ENCODE results near the gene ZNF469. TPM values are rescaled to one million over a fixed set of nuclear protein-coding genes. Genes with fewer than 3 reads are reported as not detected.

Gene ZNF469
- total and polyA plus RNA-seq, 7 donors, result under 0.01 to 1.7 (median 0.36) TPM

GRCh38 chr16:88420496-88420895 is 37.7 kb downstream of the ZNF469 start:
- intact Hi-C loops (cut with DNase I), result no loop called here
- H3K27me3 ChIP-seq, result no peaks in the 10 kb centered on the region
- H3K4me3 ChIP-seq, result no peak overlapping the region
- no peaks in the 10 kb centered on the region for H3K36me3 ChIP-seq
- WGBS, 2 donors, result 64 to 83% methylated on average over 12 of the region's 12 CpGs
- TF ChIP-seq POLR2A (IDR thresholded peaks at IDR 0.05) (no peak), CTCF (IDR thresholded peaks at IDR 0.05) (no peak), POLR2AphosphoS5 (IDR thresholded peaks at IDR 0.05) (no peak), EP300 (IDR thresholded peaks at IDR 0.05) (no peak)
- H3K4me1 ChIP-seq, result no peaks in the 10 kb centered on the region
- no peaks in the 10 kb centered on the region for H3K9me3 ChIP-seq
- H3K27ac ChIP-seq, result no peak overlapping the region
- DNase-seq, result no peak

GRCh38 chr16:88421301-88421700 is 38.5 kb downstream of the ZNF469 start:
- 79 to 86% methylated on average over 14 of the region's 14 CpGs for WGBS, 2 donors
- no peak for DNase-seq
- TF ChIP-seq POLR2AphosphoS5 (IDR thresholded peaks at IDR 0.05) (no peak), EP300 (IDR thresholded peaks at IDR 0.05) (no peak), POLR2A (IDR thresholded peaks at IDR 0.05) (no peak), CTCF (IDR thresholded peaks at IDR 0.05) (no peak)
- H3K36me3 ChIP-seq, result no peaks in the 10 kb centered on the region
- no peaks in the 10 kb centered on the region for H3K27me3 ChIP-seq
- no peaks in the 10 kb centered on the region for H3K9me3 ChIP-seq
- H3K4me1 ChIP-seq, result no peaks in the 10 kb centered on the region
- no peak overlapping the region for H3K27ac ChIP-seq
- intact Hi-C loops (cut with DNase I), result no loop called here
- H3K4me3 ChIP-seq, result no peak overlapping the region

GRCh38 chr16:88421871-88422433 is 39.2 kb downstream of the ZNF469 start:
- TF ChIP-seq POLR2A (IDR thresholded peaks at IDR 0.05) (no peak), POLR2AphosphoS5 (IDR thresholded peaks at IDR 0.05) (no peak), EP300 (IDR thresholded peaks at IDR 0.05) (no peak), CTCF (IDR thresholded peaks at IDR 0.05) (no peak)
- 45 to 52% methylated on average over 5 of the region's 5 CpGs for WGBS, 2 donors
- Histone ChIP-seq H3K9me3 (no peaks in the 10 kb centered on the region), H3K27ac (no peak overlapping the region), H3K4me3 (no peak overlapping the region), H3K4me1 (no peaks in the 10 kb centered on the region), H3K27me3 (no peaks in the 10 kb centered on the region), H3K36me3 (no peaks in the 10 kb centered on the region)
- intact Hi-C loops (cut with DNase I), result no loop called here
- no peak for DNase-seq

GRCh38 chr16:88422733-88423447 is 40.1 kb downstream of the ZNF469 start:
- DNase-seq, result no peak
- TF ChIP-seq CTCF (IDR thresholded peaks at IDR 0.05), result no peak
- TF ChIP-seq POLR2A (IDR thresholded peaks at IDR 0.05), result no peak
- TF ChIP-seq EP300 (IDR thresholded peaks at IDR 0.05), result no peak
- TF ChIP-seq POLR2AphosphoS5 (IDR thresholded peaks at IDR 0.05), result no peak
- H3K9me3 ChIP-seq, result no peaks in the 10 kb centered on the region
- H3K36me3 ChIP-seq, result no peaks in the 10 kb centered on the region
- intact Hi-C loops (cut with DNase I), result no loop called here
- no peak overlapping the region for H3K4me3 ChIP-seq
- no peaks in the 10 kb centered on the region for H3K27me3 ChIP-seq
- 53 to 54% methylated on average over 3 of the region's 3 CpGs for WGBS, 2 donors
- no peaks in the 10 kb centered on the region for H3K4me1 ChIP-seq
- H3K27ac ChIP-seq, result no peak overlapping the region
